HepG2 (cell line): ENCODE data around the gene TSHZ2. TPM values are rescaled to one million over a fixed set of nuclear protein-coding genes. Genes with fewer than 3 reads are reported as not detected.

ENCODE experiments used
- ATAC-seq: fragments of 200-7000 bp; cut with Tn5 transposase; 3 replicates; pipeline ENCODE4 v1.9.1; 2020; ENCODE audit warnings: mild to moderate bottlenecking, moderate library complexity
- BruUV-seq: library from RNA; stranded (reverse); fragments of 400-500 nt; replicated peaks from 2 replicates; lab custom pipeline; 2021; lab: Mats Ljungman, UMichigan
- CTCF ChIA-PET: fragments of 300-600 bp; formaldehyde crosslinking; extraction: SDS; loops from one replicate; lab custom pipeline; 2021; ENCODE audit warnings: low total read pairs, inconsistent platforms, low intra/inter-chr PET ratio; lab: Yijun Ruan, JAX
- POLR2A ChIA-PET: fragments of 350-600 bp; sonication (Branson Sonifier 250); formaldehyde crosslinking; loops from one replicate; lab custom pipeline; 2020; ENCODE audit warnings: antibody characterized with exemption, inconsistent platforms; lab: Yijun Ruan, JAX
- DNase-seq: peaks from one replicate; pipeline ENCODE4 v3.0.0-alpha.2; 2015; ENCODE audit warnings: low spot score
- FAIRE-seq: peaks from 3 replicates; lab custom pipeline; 2011; peaks lifted over from hg19 to GRCh38; lab: Jason Lieb, UNC
- H2AFZ ChIP-seq: one replicate; pipeline ENCODE4 v1.6.1; 2011; ENCODE audit warnings: low read length, inconsistent platforms
- H3K27ac ChIP-seq: fragments of 300-600 bp; 3 replicates; pipeline ENCODE4 v1.8.0; 2011; ENCODE audit warnings: mixed run types, mild to moderate bottlenecking, mixed read lengths, low read length, inconsistent platforms; ENCODE audit not compliant: insufficient read depth; ENCODE audit errors: extremely low read length
- H3K27me3 ChIP-seq, 2 experiments: fragments of 200-600 bp in 1 of 2; 2 replicates in 1 of 2; 3 replicates in 1 of 2; pipeline versions ENCODE4 v1.6.0 to v1.8.0; 2011; ENCODE audit warnings: low read length in 2 of 2, mild to moderate bottlenecking in 2 of 2, moderate library complexity in 2 of 2, inconsistent platforms in 1 of 2; ENCODE audit not compliant: insufficient read depth in 2 of 2, control insufficient read depth in 1 of 2
- H3K36me3 ChIP-seq, 2 experiments: fragments of 200-600 bp in 1 of 2; replicated peaks in 1 of 2; 2 replicates in 1 of 2; 3 replicates in 1 of 2; pipeline versions ENCODE4 v1.5.1 to v1.8.0; 2011; ENCODE audit warnings: low read length in 2 of 2, inconsistent platforms in 1 of 2; ENCODE audit not compliant: insufficient read depth in 2 of 2, control insufficient read depth in 1 of 2
- H3K4me1 ChIP-seq: 2 replicates; pipeline ENCODE4 v1.5.1; 2012; ENCODE audit warnings: low read length, inconsistent platforms; ENCODE audit not compliant: insufficient read depth
- H3K4me2 ChIP-seq: 2 replicates; pipeline ENCODE4 v1.6.0; 2011; ENCODE audit warnings: low read depth, low read length, inconsistent platforms
- H3K4me3 ChIP-seq, 3 experiments: fragments of 200-600 bp in 1 of 3; sonication (generic), shearing (Covaris generic) in 1 of 3; replicated peaks in 1 of 3; 2 replicates each; pipeline ENCODE4 v1.5.1; 2011 to 2016; ENCODE audit warnings: low read length in 3 of 3, inconsistent platforms in 2 of 3, low read depth in 2 of 3, mild to moderate bottlenecking in 2 of 3, control low read depth in 1 of 3, mixed read lengths in 1 of 3; ENCODE audit not compliant: insufficient read depth in 1 of 3
- H3K79me2 ChIP-seq: one replicate; pipeline ENCODE4 v1.6.1; 2011; ENCODE audit warnings: low read length, inconsistent platforms; ENCODE audit not compliant: insufficient read depth
- H3K9ac ChIP-seq: 2 replicates; pipeline ENCODE4 v1.6.0; 2011; ENCODE audit warnings: mild to moderate bottlenecking, low read depth, low read length, inconsistent platforms; ENCODE audit not compliant: insufficient read depth
- H3K9me3 ChIP-seq: 2 replicates; pipeline ENCODE4 v1.5.1; 2012; ENCODE audit warnings: mild to moderate bottlenecking, low read length
- H4K20me1 ChIP-seq: 2 replicates; pipeline ENCODE4 v1.6.0; 2011; ENCODE audit warnings: inconsistent platforms, mild to moderate bottlenecking, low read length, moderate library complexity; ENCODE audit not compliant: insufficient read depth
- FIP1L1 ChIP-seq: fragments of 200-400 bp; formaldehyde crosslinking; IDR thresholded peaks from 2 replicates; pipeline ENCODE4 v1.6.1; 2018; ENCODE audit warnings: low read depth, mild to moderate bottlenecking, low read length, moderate library complexity, borderline replicate concordance; ENCODE audit not compliant: insufficient read depth
- KLF16 ChIP-seq, 2 experiments: sonication (generic) in 1 of 2; formaldehyde crosslinking in 1 of 2; IDR thresholded peaks; 2 replicates each; pipeline versions ENCODE4 v1.6.1 to v1.8.0; 2016 to 2023; ENCODE audit warnings: missing genetic modification reagents in 2 of 2, missing compliant biosample characterization in 1 of 2
- KLF9 ChIP-seq: IDR thresholded peaks from 2 replicates; pipeline ENCODE4 v1.6.1; 2016; ENCODE audit warnings: low read depth
- MIER2 ChIP-seq: IDR thresholded peaks from 2 replicates; pipeline ENCODE4 v1.6.1; 2016; ENCODE audit warnings: missing biosample characterization, missing genetic modification reagents
- MTA1 ChIP-seq: sonication (generic); formaldehyde crosslinking; IDR thresholded peaks from 2 replicates; pipeline ENCODE4 v1.4.0; 2020; ENCODE audit warnings: missing genetic modification reagents, mild to moderate bottlenecking, borderline replicate concordance
- NFYC ChIP-seq: IDR thresholded peaks from 2 replicates; pipeline ENCODE4 v1.6.1; 2016; ENCODE audit warnings: missing genetic modification reagents, missing compliant biosample characterization
- PCBP2 ChIP-seq: fragments of 200-400 bp; formaldehyde crosslinking; optimal IDR thresholded peaks from 2 replicates; pipeline ENCODE3; 2018; ENCODE audit warnings: low read length, low read depth; ENCODE audit not compliant: poor library complexity, severe bottlenecking
- REST ChIP-seq, 2 experiments: IDR thresholded peaks; 2 replicates each; pipeline ENCODE4 v1.6.1; 2011 to 2012; ENCODE audit warnings: low read length in 2 of 2, borderline replicate concordance in 1 of 2, low read depth in 1 of 2, mild to moderate bottlenecking in 1 of 2, moderate library complexity in 1 of 2
- RNF219 ChIP-seq: sonication (generic); formaldehyde crosslinking; IDR thresholded peaks from 2 replicates; pipeline ENCODE4 v1.5.0; 2020; ENCODE audit warnings: mild to moderate bottlenecking, missing genetic modification reagents
- STAT6 ChIP-seq: sonication (generic); formaldehyde crosslinking; IDR thresholded peaks from 2 replicates; pipeline ENCODE4 v1.4.0; 2020; ENCODE audit warnings: missing genetic modification reagents, mild to moderate bottlenecking, borderline replicate concordance
- ZNF446 ChIP-seq: sonication (generic); formaldehyde crosslinking; IDR thresholded peaks from 2 replicates; pipeline ENCODE4 v1.5.0; 2020; ENCODE audit warnings: mild to moderate bottlenecking, missing genetic modification reagents
- ZNF691 ChIP-seq: sonication (generic); formaldehyde crosslinking; IDR thresholded peaks from 2 replicates; pipeline ENCODE4 v1.4.0; 2020; ENCODE audit warnings: missing genetic modification reagents, low read depth, mild to moderate bottlenecking, borderline replicate concordance
- WGBS: methylation state at CpG from one replicate; pipeline ENCODE4 v1.1.6; 2017; ENCODE audit warnings: low lambda C conversion rate; 5-methylcytosine and 5-hydroxymethylcytosine counted together
- in situ Hi-C: cut with HindIII; loops from 2 replicates; pipeline ENCODE4 v1.10.0; 2017; ENCODE audit warnings: low pct_unique_long_range_greater_than_20kb; ENCODE audit not compliant: extremely low pct_ligation_motif_present
- intact Hi-C: fragments of 100-400 bp; cut with micrococcal nuclease; formaldehyde crosslinking; loops from one replicate; pipeline ENCODE4 v1.10.0; 2022; ENCODE audit not compliant: unreplicated experiment
- polyA plus RNA-seq, 8 experiments: library from polyadenylated mRNA; depleted of rRNA in 3 of 8; stranded (reverse) in 7 of 8; unstranded in 1 of 8; fragments of >200 nt; fragmentation: Illumina TruSeq in 4 of 8; extraction: Trizol in 4 of 8; gene quantifications; 2 replicates each; pipeline versions ENCODE4 v1.2.1 to v1.2.3, GENCODE V29; 2011 to 2016; ENCODE audit warnings: low read depth in 4 of 8, missing spikeins in 1 of 8, mixed read lengths in 1 of 8; ENCODE audit not compliant: insufficient read depth in 1 of 8
- total RNA-seq, 5 experiments: library from RNA; depleted of rRNA; stranded (reverse); fragments of >200 nt; fragmentation: Illumina TruSeq; extraction: Trizol; gene quantifications; 2 replicates each; pipeline ENCODE4 v1.2.3, GENCODE V29; 2016; ENCODE audit warnings: low read depth in 1 of 5

Gene TSHZ2
- total and polyA plus RNA-seq, 2 of the 13 experiments (the other 11 are each of a cell fraction or from before 2014, with no cell fraction given), result 0.01 TPM; not detected in 1

GRCh38 chr20:53097791-53098190, 125.6 kb downstream of the TSHZ2 start (continued):
- TF ChIP-seq REST (IDR thresholded peaks at IDR 0.05; ENCODE audit: borderline replicate concordance in 1 of 2, low read depth in 1 of 2, low read length in 2 of 2) (no peak), FIP1L1 (no peak), KLF9 (CRISPR knock-in tag) (no peak), ZNF446 (CRISPR knock-in tag) (no peak)

GRCh38 chr20:53098621-53099020, 126.5 kb downstream of the TSHZ2 start:
- ATAC-seq, result no peak
- Histone ChIP-seq H3K27ac (no peak overlapping the region), H3K36me3 (no peaks in the 10 kb centered on the region), H3K9ac (no peak overlapping the region), H2AFZ (no peak overlapping the region), H3K27me3 (no peaks in the 10 kb centered on the region; a peak in 1 of 5 replicates), H3K79me2 (no peaks in the 10 kb centered on the region), H3K9me3 (no peaks in the 10 kb centered on the region), H3K4me2 (no peak overlapping the region), H4K20me1 (no peaks in the 10 kb centered on the region), H3K4me1 (no peaks in the 10 kb centered on the region), H3K4me3 (no peak overlapping the region)
- CTCF ChIA-PET, result no interaction called here
- POLR2A ChIA-PET, result no interaction called here
- BruUV-seq, result no TSS peak
- intact Hi-C loops (no loop called here), in situ Hi-C loops (loop anchor here (25.0 kb wide), 1 partner anchor 1114 kb away; the partner anchor contains the start of gene PFDN4)
- no peak for FAIRE-seq
- no peak for DNase-seq
- WGBS, result 61% methylated on average over 1 of the region's 1 CpG
- TF ChIP-seq RNF219 (CRISPR knock-in tag) (no peak), MTA1 (no peak), ZNF691 (no peak), KLF16 (CRISPR knock-in tag; IDR thresholded peaks at IDR 0.05) (no peak), PCBP2 (no peak), MIER2 (CRISPR knock-in tag) (no peak), NFYC (CRISPR knock-in tag) (no peak), STAT6 (no peak)
